Erythroblast (primary cell): ENCODE data around the gene TDP2.

ENCODE experiments used
- GATA1 ChIP-seq: IDR thresholded peaks from 2 replicates; pipeline ENCODE4 v1.6.1; 2011; ENCODE audit warnings: low read depth, mild to moderate bottlenecking, control low read depth, low read length, moderate library complexity
- POLR2A ChIP-seq: IDR thresholded peaks from 2 replicates; pipeline ENCODE4 v1.6.1; 2011; ENCODE audit warnings: mild to moderate bottlenecking, low read length

GRCh38 chr6:24692848-24693592 is 26.3 kb upstream of the TDP2 start:
- TF ChIP-seq POLR2A (no peak), GATA1 (no peak)
